Measurements from ENCODE around the gene MEOX1.
A peak's percentile ranks its signal among the peaks of the same experiment; 100 is the strongest.

Gene MEOX1

DNA sequence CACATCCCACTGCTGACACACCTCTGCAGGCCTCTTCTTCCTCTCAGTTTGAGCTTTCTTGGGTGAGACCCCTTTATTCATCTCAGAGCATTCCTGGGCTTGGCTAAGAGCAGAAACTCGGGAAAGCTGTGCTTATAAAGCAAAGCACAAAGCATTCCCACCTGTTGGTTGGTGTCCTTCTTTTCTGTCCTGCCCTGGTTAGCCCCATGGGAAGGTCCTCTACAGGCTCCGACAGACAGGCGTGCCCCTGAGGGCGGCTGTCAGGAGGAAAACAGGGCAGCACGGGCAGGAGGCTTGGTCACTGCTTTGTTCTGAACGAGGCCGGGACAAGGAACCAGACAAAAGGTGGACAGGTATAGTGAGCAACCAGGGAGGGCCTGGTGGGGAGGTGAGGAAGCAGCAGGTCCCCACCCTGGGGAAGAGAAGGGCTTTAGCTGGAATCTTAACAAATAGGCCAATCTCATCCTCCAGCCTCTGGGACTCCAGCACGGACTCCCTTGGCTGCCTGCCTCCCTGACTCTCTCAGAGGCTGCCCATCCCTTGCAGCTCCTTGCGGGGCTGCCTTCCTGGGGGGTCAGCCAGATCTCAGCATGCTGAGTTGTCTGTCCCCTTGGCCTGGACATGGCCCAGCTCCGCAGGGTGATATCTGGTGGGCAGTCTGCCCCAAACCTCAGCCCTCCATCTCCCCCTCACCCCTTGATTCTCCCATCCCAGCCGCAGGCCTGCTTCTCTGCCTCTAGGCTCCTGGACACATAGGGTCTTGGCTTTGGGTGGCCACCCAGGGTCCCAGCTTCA, 1.7 kb downstream of the MEOX1 start:
- DNase-seq: no peak
- H3K4me1 Mint-ChIP-seq: peaks cover 63% of the 10 kb centered on the region
- H3K27ac Mint-ChIP-seq: peak overlapping the region; percentile 89
- peaks cover 2% of the 10 kb centered on the region for H3K36me3 Mint-ChIP-seq
- H3K27me3 Mint-ChIP-seq: peaks cover 33% of the 10 kb centered on the region
- H3K9me3 Mint-ChIP-seq: no peaks in the 10 kb centered on the region
- peak overlapping the region; percentile 59 for H3K4me3 Mint-ChIP-seq
- CTCF ChIA-PET: no interaction called here

GRCh38 chr17:43658900-43659299, 2.8 kb downstream of the MEOX1 start:
- peak overlapping the region; percentile 41 for H3K4me3 Mint-ChIP-seq
- no peak overlapping the region for H3K27ac Mint-ChIP-seq
- H3K36me3 Mint-ChIP-seq: peaks cover 2% of the 10 kb centered on the region
- no peaks in the 10 kb centered on the region for H3K9me3 Mint-ChIP-seq
- DNase-seq: no peak
- CTCF ChIA-PET: interaction anchor here (0.6 kb wide), 1 partner anchor 1124 kb away, joined by 3 read pairs; no protein-coding TSS in a partner anchor
- H3K4me1 Mint-ChIP-seq: peaks cover 66% of the 10 kb centered on the region
- H3K27me3 Mint-ChIP-seq: peaks cover 33% of the 10 kb centered on the region

DNA sequence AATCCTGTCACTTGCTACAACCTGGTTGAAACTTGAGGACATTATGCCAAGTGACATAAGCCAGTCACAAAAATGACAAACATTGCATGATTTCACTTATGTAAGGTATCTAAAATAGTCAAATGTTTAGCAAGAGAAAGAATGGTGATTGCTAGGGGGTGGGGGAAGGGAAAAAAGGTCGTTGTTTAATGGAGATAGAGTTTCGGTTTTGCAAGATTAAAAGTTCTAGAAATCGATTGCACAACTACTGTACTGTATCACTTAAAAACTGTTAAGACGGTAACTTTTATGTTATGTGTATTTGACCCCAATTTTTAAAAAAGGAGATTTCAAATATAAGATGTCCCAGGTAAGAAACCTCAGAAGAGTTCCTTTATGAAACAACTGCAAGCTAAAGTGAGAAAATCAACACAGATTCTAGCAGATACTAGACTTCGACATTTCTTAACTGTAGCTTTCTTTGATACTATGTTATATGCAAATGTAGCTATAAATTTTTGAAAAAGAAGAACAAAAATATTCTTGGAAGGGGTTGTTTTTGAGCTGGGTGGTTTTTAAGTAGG, 5.9 kb downstream of the MEOX1 start:
- peaks cover 24% of the 10 kb centered on the region for H3K27me3 Mint-ChIP-seq
- H3K27ac Mint-ChIP-seq: peak overlapping the region; percentile 85
- no peaks in the 10 kb centered on the region for H3K9me3 Mint-ChIP-seq
- H3K4me3 Mint-ChIP-seq: peak overlapping the region; percentile 39
- H3K4me1 Mint-ChIP-seq: peaks cover 46% of the 10 kb centered on the region
- DNase-seq: no peak
- CTCF ChIA-PET: interaction anchor here (1.9 kb wide), 1 partner anchor 18 kb away, joined by 8 read pairs; no protein-coding TSS in a partner anchor
- H3K36me3 Mint-ChIP-seq: peaks cover 7% of the 10 kb centered on the region

GRCh38 chr17:43652124-43652480, 9.6 kb downstream of the MEOX1 start:
- H3K4me1 Mint-ChIP-seq: peaks cover 44% of the 10 kb centered on the region
- no peak overlapping the region for H3K27ac Mint-ChIP-seq
- H3K27me3 Mint-ChIP-seq: peaks cover 17% of the 10 kb centered on the region
- no peak overlapping the region for H3K4me3 Mint-ChIP-seq
- DNase-seq: no peak
- H3K9me3 Mint-ChIP-seq: no peaks in the 10 kb centered on the region
- CTCF ChIA-PET: interaction anchor here (0.7 to 1.9 kb wide), 2 partner anchors 21 to 75 kb away, joined by 3 to 9 read pairs; no protein-coding TSS in a partner anchor
- H3K36me3 Mint-ChIP-seq: peaks cover 7% of the 10 kb centered on the region

GRCh38 chr17:43650471-43650870, 11.3 kb downstream of the MEOX1 start:
- no peak for DNase-seq
- peaks cover 35% of the 10 kb centered on the region for H3K4me1 Mint-ChIP-seq
- peaks cover 28% of the 10 kb centered on the region for H3K27me3 Mint-ChIP-seq
- H3K4me3 Mint-ChIP-seq: no peak overlapping the region
- H3K27ac Mint-ChIP-seq: no peak overlapping the region
- H3K36me3 Mint-ChIP-seq: peaks cover 5% of the 10 kb centered on the region
- CTCF ChIA-PET: no interaction called here
- no peaks in the 10 kb centered on the region for H3K9me3 Mint-ChIP-seq

GRCh38 chr17:43648916-43649315, 12.8 kb downstream of the MEOX1 start:
- Mint-ChIP-seq H3K27me3 (peaks cover 42% of the 10 kb centered on the region), H3K4me1 (peaks cover 31% of the 10 kb centered on the region), H3K4me3 (no peak overlapping the region), H3K36me3 (peaks cover 5% of the 10 kb centered on the region), H3K9me3 (no peaks in the 10 kb centered on the region), H3K27ac (no peak overlapping the region)
- CTCF ChIA-PET: interaction anchor here (1.1 kb wide), 1 partner anchor 72 kb away, joined by 4 read pairs; no protein-coding TSS in a partner anchor
- DNase-seq: no peak

GRCh38 chr17:43645765-43646481, 15.8 kb downstream of the MEOX1 start:
- H3K4me1 Mint-ChIP-seq: peaks cover 36% of the 10 kb centered on the region
- H3K4me3 Mint-ChIP-seq: peak overlapping the region; percentile 50
- H3K36me3 Mint-ChIP-seq: peaks cover 3% of the 10 kb centered on the region
- no peak overlapping the region for H3K27ac Mint-ChIP-seq
- CTCF ChIA-PET: no interaction called here
- peak; percentile 39 for DNase-seq
- H3K9me3 Mint-ChIP-seq: no peaks in the 10 kb centered on the region
- H3K27me3 Mint-ChIP-seq: peaks cover 54% of the 10 kb centered on the region

- H3K27me3 Mint-ChIP-seq: peaks cover 54% of the 10 kb centered on the region
- H3K36me3 Mint-ChIP-seq: peaks cover 3% of the 10 kb centered on the region
- no peak for DNase-seq
- no peak overlapping the region for H3K4me3 Mint-ChIP-seq
- no peak overlapping the region for H3K27ac Mint-ChIP-seq
- no peaks in the 10 kb centered on the region for H3K9me3 Mint-ChIP-seq
- peaks cover 41% of the 10 kb centered on the region for H3K4me1 Mint-ChIP-seq
- CTCF ChIA-PET: no interaction called here
These were observed 16.3 kb downstream of the MEOX1 start for GRCh38 chr17:43645450-43645764.

- H3K9me3 Mint-ChIP-seq: no peaks in the 10 kb centered on the region
- H3K36me3 Mint-ChIP-seq: peaks cover 3% of the 10 kb centered on the region
- no peak overlapping the region for H3K4me3 Mint-ChIP-seq
- no peak for DNase-seq
- H3K4me1 Mint-ChIP-seq: peaks cover 44% of the 10 kb centered on the region
- no peak overlapping the region for H3K27ac Mint-ChIP-seq
- CTCF ChIA-PET: no interaction called here
- H3K27me3 Mint-ChIP-seq: peaks cover 54% of the 10 kb centered on the region
These were observed 17.6 kb downstream of the MEOX1 start for GRCh38 chr17:43644081-43644480.

DNA sequence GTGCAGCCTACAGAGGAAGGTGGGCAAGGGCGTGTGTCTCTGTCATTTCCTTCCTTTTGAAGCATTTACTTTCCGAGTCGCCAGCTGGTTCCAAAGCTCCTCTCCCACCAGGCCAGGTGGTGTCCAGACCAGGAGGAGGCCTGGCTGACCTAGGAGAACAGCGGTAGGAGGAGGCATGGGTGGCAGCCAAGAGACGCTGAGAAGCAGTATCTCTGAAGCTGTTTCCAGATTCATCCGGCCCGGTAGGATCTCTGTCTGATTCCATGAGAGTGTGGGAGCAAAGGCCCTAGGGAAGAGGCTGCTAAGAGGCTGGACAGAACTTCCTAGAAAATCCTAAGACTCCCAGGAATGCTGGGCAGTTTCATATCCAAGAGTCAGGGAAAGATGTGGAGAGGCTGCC, 20.3 kb downstream of the MEOX1 start:
- Mint-ChIP-seq H3K4me1 (peaks cover 26% of the 10 kb centered on the region), H3K27ac (peak overlapping the region; percentile 49), H3K27me3 (peaks cover 40% of the 10 kb centered on the region), H3K4me3 (peak overlapping the region; percentile 54), H3K9me3 (no peaks in the 10 kb centered on the region), H3K36me3 (peaks cover 3% of the 10 kb centered on the region)
- CTCF ChIA-PET: interaction anchor here (0.7 to 1.5 kb wide), 2 partner anchors 32 to 64 kb away, joined by 3 to 6 read pairs; no protein-coding TSS in a partner anchor
- DNase-seq: no peak

DNA sequence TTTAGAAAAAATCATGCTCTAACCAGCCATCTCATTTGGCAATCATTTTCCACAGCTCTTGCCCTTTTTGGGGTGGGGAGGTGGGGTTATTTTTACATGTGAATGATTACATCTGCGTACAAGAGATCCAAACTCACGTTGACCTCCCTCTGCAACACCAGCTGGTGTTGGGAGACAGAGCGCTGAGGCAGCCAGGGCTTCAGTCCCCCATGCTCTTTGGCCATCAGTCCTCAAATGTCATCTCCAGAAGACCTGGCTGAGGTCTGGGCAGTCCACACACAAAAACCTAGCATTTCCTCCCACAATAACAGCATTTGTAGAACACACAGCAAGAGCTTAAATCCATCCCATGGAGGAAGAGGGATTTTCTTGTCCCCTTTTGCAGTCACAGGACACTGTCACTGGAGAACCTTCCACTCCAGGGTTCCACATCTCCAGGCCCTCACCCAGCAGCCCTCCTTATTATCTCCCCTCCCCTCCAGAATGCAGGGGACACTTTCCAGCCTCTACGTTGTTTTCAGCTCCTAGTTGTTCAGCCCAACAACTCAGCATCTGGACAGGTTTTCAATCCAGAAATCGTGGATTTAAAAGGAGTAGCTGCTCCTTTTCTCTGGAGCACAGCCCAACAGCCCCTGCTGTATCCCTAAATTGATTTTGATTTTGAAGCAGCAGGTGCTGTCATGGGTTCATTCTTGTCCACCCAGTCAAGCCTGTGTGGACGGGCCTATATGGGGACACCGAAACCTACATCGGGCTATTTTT, 21.1 kb downstream of the MEOX1 start:
- Mint-ChIP-seq H3K4me1 (peaks cover 23% of the 10 kb centered on the region), H3K27ac (peak overlapping the region; percentile 60)
- CTCF ChIA-PET: interaction anchor here (0.7 to 1.5 kb wide), 2 partner anchors 33 to 64 kb away, joined by 3 to 6 read pairs; no protein-coding TSS in a partner anchor

DNA sequence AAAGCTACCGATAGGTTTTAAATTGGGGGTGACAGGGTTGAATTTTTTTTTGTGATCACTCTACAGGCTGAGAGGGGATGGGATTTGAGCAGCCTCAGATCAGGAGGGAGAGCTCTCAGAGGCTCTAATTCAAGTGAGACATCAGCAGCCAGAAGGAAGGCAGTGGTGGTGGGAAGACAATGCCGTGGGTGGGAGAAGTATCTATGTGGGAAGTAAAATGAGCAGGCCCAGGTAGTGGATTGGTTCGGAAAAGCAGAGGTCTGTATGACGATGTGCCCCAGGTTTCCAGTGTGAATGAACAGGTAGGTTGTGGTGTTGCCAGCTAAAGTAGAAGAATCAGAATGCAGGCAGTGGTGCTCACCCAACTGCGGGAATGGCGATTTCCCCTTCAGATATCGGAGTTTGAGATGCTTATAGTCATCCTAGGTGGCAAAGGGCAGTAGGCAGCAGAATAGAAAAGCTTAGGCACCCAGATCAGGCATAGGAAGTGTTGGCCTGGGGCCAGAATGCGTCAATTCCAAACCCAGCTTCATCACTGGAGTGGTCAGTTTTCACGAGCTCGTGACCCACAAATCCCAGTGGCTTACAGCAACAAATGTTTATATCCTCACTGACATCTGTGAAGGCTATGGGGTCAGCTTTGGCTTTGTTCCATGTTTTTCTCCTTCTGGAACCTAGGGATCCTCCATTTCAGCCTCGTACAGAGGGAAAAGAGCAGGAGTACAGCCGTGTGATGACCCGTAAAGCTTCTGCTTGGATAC, 24.0 kb downstream of the MEOX1 start:
- CTCF ChIA-PET: interaction anchor here (1.7 kb wide), 1 partner anchor 39 kb away, joined by 4 read pairs; no protein-coding TSS in a partner anchor
- peaks cover 19% of the 10 kb centered on the region for H3K4me1 Mint-ChIP-seq
- H3K9me3 Mint-ChIP-seq: no peaks in the 10 kb centered on the region
- H3K4me3 Mint-ChIP-seq: no peak overlapping the region
- no peak for DNase-seq
- peaks cover 20% of the 10 kb centered on the region for H3K27me3 Mint-ChIP-seq
- H3K27ac Mint-ChIP-seq: no peak overlapping the region
- peaks cover 3% of the 10 kb centered on the region for H3K36me3 Mint-ChIP-seq

More for the DNA sequence above, 21.1 kb downstream of the MEOX1 start:
- H3K27me3 Mint-ChIP-seq: peaks cover 42% of the 10 kb centered on the region
- no peak for DNase-seq
- no peaks in the 10 kb centered on the region for H3K9me3 Mint-ChIP-seq
- peaks cover 3% of the 10 kb centered on the region for H3K36me3 Mint-ChIP-seq
- no peak overlapping the region for H3K4me3 Mint-ChIP-seq

- H3K9me3 Mint-ChIP-seq: no peaks in the 10 kb centered on the region
- peaks cover 14% of the 10 kb centered on the region for H3K27me3 Mint-ChIP-seq
- H3K36me3 Mint-ChIP-seq: peaks cover 3% of the 10 kb centered on the region
- H3K27ac Mint-ChIP-seq: no peak overlapping the region
- CTCF ChIA-PET: interaction anchor here (0.6 kb wide), 1 partner anchor 275 kb away, joined by 3 read pairs; no protein-coding TSS in a partner anchor
- DNase-seq: no peak
- no peak overlapping the region for H3K4me3 Mint-ChIP-seq
- peaks cover 12% of the 10 kb centered on the region for H3K4me1 Mint-ChIP-seq
These were observed 25.3 kb downstream of the MEOX1 start for GRCh38 chr17:43636426-43636825.

All from activated naive CD4-positive, alpha-beta T cell treated with anti-CD3 and anti-CD28 coated beads, Interleukin-2, amount 10 ng/mL, durations not matched to agents 7 days and 5 days (primary cell).